COLO829 (cell line): Measurements from ENCODE around the gene RBM3.

Experiments
- DNase-seq: peaks from one replicate; pipeline ENCODE4 v3.0.0; 2012; ENCODE audit warnings: low spot score

RBM3 gene

GRCh38 chrX:48578661-48579128 is 4.4 kb downstream of the RBM3 start:
- DNase-seq, result no peak

DNA sequence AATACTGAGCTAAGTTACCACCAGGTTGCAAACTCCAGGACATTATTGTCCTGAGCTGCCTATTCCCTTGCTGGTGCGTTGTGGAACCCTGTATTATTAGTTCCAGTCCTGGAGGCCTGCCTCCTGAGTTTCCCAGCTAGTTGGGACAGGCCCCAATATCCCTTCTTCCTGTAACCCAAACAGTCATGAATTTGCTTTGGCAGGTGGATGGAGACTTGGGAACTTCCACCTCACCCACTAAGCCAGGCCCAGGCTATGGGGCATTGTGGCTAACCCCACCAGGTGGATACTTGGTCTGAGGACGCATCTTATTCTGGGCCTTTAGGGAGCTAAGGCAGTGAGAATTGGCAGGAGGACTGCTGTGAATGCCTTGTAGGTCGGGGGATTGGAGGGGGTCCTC is 5.0 kb downstream of the RBM3 start:
- DNase-seq, result no peak

DNA sequence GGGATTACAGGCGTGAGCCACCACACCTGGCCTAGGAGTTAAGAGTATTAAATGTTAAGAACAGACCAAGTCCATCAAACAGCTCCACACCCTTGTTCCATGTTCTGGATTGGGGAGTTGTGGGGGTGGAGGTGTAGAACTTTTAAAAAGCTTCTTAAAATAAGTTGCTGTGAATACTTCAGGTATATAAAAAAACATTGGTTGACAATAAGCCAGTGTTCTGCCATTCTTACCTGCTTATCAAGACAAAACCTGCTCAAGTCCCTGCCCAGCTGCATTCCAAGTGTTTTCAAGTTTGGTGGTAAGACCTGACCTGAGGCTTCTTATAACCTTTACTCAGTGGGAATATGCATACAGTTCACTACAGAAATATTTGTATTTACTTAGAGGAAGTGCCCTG is 6.4 kb downstream of the RBM3 start:
- no peak for DNase-seq

DNA sequence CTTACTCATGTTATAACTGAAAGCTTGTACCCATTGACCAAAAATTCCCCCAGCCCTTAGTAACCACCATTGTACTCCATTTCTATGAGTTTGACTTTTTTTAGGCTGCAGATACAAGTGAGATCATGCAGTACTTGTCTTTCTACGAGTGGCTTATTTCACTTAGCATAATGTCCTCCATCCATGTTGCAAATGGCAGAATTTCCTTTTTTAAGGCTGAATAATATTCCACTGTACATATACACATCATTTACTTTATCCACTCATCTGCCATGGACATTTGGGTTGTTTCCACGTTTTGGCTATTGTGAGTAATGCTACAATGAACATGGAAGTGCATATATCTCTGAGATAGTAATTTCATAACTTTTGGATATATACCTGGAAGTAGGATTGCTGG is 10.4 kb downstream of the RBM3 start:
- no peak for DNase-seq

DNA sequence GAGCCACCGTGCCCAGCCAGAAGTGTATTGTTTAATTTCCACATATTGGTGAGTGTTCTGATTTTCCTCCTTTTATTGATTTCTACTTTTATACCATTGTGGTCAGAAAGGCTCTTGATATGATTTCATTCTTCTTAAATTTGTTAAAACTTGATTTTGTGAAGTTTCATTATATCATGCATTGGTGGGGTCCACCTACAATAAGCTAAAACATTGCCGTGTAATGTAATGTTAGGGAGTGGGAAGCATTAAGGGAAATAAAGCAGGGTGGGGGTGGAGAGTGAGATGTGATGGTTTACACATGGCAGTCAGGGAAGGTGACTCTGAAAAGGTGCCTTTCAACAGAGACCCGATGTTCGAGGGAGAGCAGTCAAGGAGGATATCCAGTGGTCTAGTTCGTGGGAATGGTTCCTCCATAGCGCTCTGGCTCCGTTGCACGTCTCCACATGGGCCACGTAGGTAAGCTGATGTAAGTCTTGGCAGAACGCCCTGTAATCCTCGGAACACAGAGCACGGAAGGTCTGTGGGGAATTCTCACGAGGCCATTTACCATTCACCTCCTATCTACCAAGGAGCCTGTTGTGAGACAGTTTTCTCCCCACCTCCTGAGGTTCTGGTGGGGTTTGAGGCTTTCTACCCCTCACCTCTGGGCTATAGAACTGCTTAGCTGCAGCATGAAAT is 15.3 kb downstream of the RBM3 start:
- no peak for DNase-seq

DNA sequence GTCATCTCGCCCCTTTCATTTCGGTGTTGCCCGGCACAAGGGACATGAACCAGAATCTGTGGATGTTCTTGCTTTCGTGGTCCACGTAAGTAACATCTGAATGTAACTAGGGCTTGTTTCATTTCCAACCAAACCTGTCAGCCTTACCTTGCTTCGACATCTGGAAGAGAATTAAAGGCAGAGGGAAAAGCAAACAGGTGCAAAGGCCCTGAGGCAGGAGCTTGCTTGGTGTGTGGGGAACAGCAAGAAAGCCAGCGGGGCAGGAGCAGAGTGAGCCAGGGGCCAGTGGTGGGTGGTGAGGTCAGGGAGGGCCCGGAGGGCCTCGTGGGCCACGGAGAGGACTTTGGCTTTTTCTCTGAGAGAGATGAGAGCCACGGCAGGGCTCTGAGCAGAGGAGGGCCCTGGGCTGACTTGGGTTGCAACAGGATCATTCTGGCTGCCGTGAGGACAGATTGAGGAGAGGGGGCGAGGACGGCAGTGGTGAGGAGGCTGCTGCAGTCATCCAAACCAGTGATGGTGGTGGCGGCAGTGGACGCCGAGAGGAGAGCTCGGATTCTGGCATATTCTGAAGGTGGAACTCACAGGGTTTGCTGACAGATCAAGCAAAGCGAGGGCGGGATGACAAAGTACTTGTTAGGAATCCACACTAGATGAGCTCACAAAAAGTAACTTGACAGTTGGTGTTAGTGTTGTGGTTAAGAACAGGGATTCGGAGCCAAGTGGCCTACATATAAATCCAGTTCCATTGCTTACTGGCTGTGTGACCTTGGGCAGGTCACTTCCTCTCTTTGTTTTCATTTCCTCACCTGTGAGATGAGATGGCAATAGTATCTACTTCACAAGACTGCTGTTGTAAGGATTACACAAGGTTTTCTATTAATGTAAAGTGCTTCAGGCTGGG is 16.2 kb downstream of the RBM3 start:
- DNase-seq, result no peak

- DNase-seq, result peak; percentile 82
Measured at GRCh38 chrX:48591255-48591791, 17.0 kb downstream of the RBM3 start.

DNA sequence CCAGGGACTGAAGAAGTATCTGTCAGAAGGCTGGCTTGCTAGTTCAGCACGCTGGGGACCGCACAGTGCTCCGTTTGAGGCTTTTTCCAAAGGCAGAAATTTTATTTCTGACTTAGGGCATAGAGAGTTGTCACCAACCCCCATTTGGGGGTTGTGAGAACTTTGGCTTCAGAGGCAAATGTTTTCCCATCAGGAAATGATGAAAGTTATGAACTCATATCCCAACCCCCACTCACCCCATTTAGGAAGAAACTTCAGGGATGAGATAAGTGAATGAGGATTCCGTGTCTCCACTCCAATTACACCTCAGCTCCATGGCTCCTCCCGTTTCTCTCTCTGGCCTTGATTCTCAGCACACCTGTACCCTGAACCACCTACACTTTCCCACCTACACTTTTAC is 18.7 kb downstream of the RBM3 start:
- DNase-seq, result no peak

DNA sequence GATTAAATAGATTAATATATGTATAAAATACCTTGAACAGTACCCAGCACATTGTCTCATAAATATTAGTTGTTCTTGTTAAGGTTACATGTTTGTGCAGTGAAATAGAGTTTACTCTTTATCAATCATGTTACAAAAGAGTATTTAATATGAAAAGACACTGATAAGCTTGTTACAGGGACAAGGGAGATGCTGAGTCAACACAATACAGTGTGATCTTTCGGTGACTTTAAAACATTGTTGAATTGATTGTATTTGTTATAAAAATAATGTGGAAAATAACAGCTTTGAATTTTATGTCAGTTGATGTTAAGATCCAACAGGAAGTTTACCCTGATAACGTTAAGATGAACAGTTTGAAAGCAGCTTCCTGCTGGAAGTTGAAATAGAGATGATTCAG is 21.6 kb downstream of the RBM3 start:
- no peak for DNase-seq

GRCh38 chrX:48597353-48598264 is 23.3 kb downstream of the RBM3 start, which contains the start of gene WDR13:
TSS of gene WDR13 (plus strand) at chrX:48597492. CDS start at chrX:48597997, 505 bp downstream.
- peak; percentile 93 for DNase-seq

DNA sequence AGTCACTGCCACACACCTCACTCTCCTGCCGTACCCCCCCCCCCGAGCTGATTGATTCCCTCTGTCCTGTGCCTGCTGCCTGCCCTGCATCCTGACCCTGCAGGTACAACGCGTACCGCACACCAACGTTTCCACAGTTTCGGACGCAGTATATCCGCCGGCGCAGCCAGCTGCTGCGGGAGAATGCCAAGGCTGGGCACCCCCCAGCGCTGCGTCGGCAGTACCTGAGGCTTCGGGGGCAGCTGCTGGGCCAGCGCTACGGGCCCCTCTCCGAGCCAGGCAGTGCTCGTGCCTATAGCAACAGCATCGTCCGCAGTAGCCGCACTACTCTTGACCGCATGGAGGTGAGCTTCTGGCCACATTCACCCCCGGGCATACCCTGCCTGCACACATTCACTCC is 24.3 kb downstream of the RBM3 start:
- DNase-seq, result no peak

DNA sequence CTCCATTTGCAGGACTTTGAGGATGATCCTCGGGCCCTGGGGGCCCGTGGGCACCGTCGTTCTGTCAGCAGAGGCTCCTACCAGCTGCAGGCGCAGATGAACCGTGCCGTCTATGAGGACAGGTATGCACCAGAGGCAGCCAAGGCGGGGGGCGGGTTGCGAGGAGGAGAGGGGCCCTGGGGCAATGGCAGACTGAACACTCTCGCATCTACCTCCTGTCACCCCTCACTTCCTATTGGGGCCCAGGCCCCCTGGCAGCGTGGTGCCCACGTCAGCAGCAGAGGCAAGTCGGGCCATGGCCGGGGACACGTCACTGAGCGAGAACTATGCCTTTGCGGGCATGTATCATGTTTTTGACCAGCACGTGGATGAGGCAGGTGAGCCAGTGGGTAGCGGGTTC is 25.1 kb downstream of the RBM3 start:
- no peak for DNase-seq

- DNase-seq, result no peak
Measured at GRCh38 chrX:48600226-48600625, 25.9 kb downstream of the RBM3 start.

GRCh38 chrX:48601741-48602394 is 27.6 kb downstream of the RBM3 start:
- no peak for DNase-seq

DNA sequence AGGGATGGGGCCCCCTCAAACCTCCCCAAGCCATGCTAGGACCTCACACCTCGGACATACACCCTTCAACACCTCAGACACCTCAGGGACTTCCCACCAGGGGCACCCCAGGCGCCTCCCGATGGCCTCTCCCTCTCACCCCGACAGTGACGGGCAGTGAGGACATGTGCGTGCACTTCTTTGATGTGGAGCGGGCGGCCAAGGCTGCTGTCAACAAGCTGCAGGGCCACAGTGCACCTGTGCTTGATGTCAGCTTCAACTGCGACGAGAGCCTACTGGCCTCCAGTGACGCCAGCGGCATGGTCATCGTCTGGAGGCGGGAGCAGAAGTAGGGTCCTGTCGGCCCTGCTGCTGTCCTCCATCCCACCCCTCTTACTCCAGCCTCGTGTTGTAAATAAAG is 30.4 kb downstream of the RBM3 start:
- no peak for DNase-seq

- no peak for DNase-seq
Measured at GRCh38 chrX:48606091-48606490, 31.8 kb downstream of the RBM3 start.

DNA sequence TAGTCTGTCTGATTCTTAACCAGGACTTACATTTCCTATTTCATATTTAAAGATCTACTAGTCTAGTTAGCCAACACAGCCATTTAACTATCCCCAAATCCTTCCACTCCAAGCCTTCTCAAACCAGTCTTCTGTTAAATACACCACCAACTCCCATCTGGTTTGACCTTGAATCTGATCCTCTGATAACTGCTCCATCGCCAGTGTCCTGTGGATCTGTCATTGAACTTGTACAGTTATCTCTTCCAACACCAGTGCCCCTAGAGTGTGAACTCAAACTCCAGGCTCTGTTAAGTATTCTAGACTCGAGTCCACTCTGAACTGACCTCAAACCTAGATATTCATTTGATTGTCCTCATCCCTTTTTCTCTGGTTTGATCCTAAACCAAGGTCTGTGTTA is 37.4 kb downstream of the RBM3 start:
- no peak for DNase-seq

GRCh38 chrX:48613502-48614160 is 39.3 kb downstream of the RBM3 start:
- no peak for DNase-seq

GRCh38 chrX:48616576-48616975 is 42.3 kb downstream of the RBM3 start:
- DNase-seq, result no peak

DNA sequence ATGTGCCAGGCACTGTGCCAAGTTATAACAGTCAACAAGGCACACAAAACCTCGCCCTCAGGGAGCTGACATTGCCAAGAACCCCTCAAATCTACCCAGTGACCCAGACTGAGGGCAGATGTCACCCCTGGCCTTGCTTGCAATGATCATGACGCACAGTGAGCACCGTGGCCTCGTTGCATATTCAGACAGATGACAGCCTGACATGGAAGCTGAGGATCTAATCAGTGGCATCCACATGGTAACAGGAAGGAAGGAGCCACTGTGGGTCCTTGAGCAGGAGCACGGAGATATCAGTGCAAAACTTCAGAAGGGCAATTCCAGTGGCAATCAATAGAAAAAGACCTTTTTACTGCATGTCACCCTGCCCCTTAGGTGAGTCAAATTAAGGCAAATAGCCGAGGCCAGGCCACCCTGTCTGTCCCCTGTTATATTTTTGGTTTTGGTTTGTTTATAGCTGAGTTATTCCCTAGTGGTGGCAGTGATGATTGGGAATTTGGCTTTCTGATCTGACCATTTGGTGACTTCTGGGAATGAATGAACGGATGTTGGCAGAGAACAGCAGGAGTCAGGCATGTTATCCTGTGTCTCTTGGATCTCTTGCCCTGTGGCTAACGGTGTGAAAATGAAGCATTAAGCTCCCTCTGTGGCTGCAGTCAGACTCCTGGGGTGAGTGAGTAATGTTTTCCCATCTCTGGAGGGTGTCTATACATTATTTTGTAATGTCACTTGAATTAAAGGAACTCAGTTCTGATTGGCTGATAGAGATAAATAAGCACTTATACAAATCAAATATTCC is 43.5 kb downstream of the RBM3 start:
- no peak for DNase-seq
